GM18511 (cell line): ENCODE data around the gene PLA2R1.

ENCODE experiments used
- ATAC-seq: cut with Tn5 transposase; IDR thresholded peaks from one replicate; pipeline ENCODE4 v1.9.1; 2021; ENCODE audit warnings: mild to moderate bottlenecking, moderate library complexity; ENCODE audit not compliant: unreplicated experiment

PLA2R1 gene

GRCh38 chr2:160062292-160063005, at the start of gene PLA2R1:
Gene PLA2R1 (minus strand): TSS chr2:160062615. CDS start chr2:160062403, 212 bp downstream.
- ATAC-seq: no peak

GRCh38 chr2:160110674-160111239, 48.3 kb upstream of the PLA2R1 start:
- ATAC-seq: no peak

- ATAC-seq: peak; percentile 83
These were observed 47.7 kb upstream of the PLA2R1 start for GRCh38 chr2:160109939-160110673.

GRCh38 chr2:160109243-160109642, 46.8 kb upstream of the PLA2R1 start:
- ATAC-seq: no peak

GRCh38 chr2:160108646-160109045, 46.2 kb upstream of the PLA2R1 start:
- no peak for ATAC-seq

GRCh38 chr2:160105366-160105765, 43.0 kb upstream of the PLA2R1 start:
- ATAC-seq: no peak

- no peak for ATAC-seq
These were observed 41.7 kb upstream of the PLA2R1 start for GRCh38 chr2:160104115-160104514.

- no peak for ATAC-seq
These were observed 34.9 kb upstream of the PLA2R1 start for GRCh38 chr2:160097326-160097725.

GRCh38 chr2:160096409-160096808, 34.0 kb upstream of the PLA2R1 start:
- peak; percentile 45 for ATAC-seq

- ATAC-seq: no peak
These were observed 30.0 kb upstream of the PLA2R1 start for GRCh38 chr2:160092445-160092844.

- no peak for ATAC-seq
These were observed 29.0 kb upstream of the PLA2R1 start for GRCh38 chr2:160091381-160091780.

GRCh38 chr2:160087854-160088745, 25.7 kb upstream of the PLA2R1 start:
- ATAC-seq: no peak

GRCh38 chr2:160085662-160086061, 23.2 kb upstream of the PLA2R1 start:
- ATAC-seq: no peak

GRCh38 chr2:160077912-160078810, 15.7 kb upstream of the PLA2R1 start:
- ATAC-seq: no peak

- ATAC-seq: peak; percentile 55
These were observed 14.5 kb upstream of the PLA2R1 start for GRCh38 chr2:160076914-160077313.

GRCh38 chr2:160076241-160076640, 13.8 kb upstream of the PLA2R1 start:
- no peak for ATAC-seq

GRCh38 chr2:160075171-160075570, 12.8 kb upstream of the PLA2R1 start:
- ATAC-seq: no peak

GRCh38 chr2:160073284-160073888, 11.0 kb upstream of the PLA2R1 start:
- no peak for ATAC-seq

- no peak for ATAC-seq
These were observed 6.5 kb upstream of the PLA2R1 start for GRCh38 chr2:160068906-160069305.

GRCh38 chr2:160064916-160065315, 2.5 kb upstream of the PLA2R1 start:
- no peak for ATAC-seq
